K562 (cell line): Measurements from ENCODE around the gene CARM1. TPM values are rescaled to one million over a fixed set of nuclear protein-coding genes. Genes with fewer than 3 reads are reported as not detected.

Experiments used
- ATAC-seq: fragments of 200-7000 bp; cut with Tn5 transposase; 3 replicates; pipeline ENCODE4 v1.9.1; 2020; ENCODE audit warnings: moderate library complexity
- BruUV-seq: library from RNA; stranded (reverse); fragments of 400-500 nt; replicated peaks from 2 replicates; lab custom pipeline; 2021; lab: Mats Ljungman, UMichigan
- CTCF ChIA-PET: fragments of 300-600 bp; formaldehyde crosslinking; extraction: SDS; loops from one replicate; lab custom pipeline; 2021; ENCODE audit warnings: low intra/inter-chr PET ratio; lab: Yijun Ruan, JAX
- POLR2A ChIA-PET: fragments of 300-600, 350-650 bp; sonication (Branson Sonifier 250); formaldehyde crosslinking; extraction: SDS; loops from one replicate; lab custom pipeline; 2021; ENCODE audit warnings: antibody characterized with exemption, inconsistent platforms; lab: Yijun Ruan, JAX
- DNase-seq, 4 experiments: peaks; one replicate each; pipeline versions ENCODE4 v3.0.0 to v3.0.0-alpha.2; 2011 to 2018; ENCODE audit warnings: low spot score in 3 of 4, mixed read lengths in 3 of 4; ENCODE audit errors: extremely low read depth in 1 of 4
- FAIRE-seq: peaks from 2 replicates; lab custom pipeline; 2011; peaks lifted over from hg19 to GRCh38; lab: Jason Lieb, UNC
- H2AFZ ChIP-seq: 2 replicates; pipeline ENCODE4 v1.6.0; 2011; ENCODE audit warnings: low read depth, low read length, control low read depth, inconsistent platforms
- H3K27ac ChIP-seq: fragments of 200-600 bp; 3 replicates; pipeline ENCODE4 v1.8.0; 2011; ENCODE audit warnings: low read depth, mild to moderate bottlenecking, control low read depth, inconsistent platforms, low read length, moderate library complexity, mixed read lengths; ENCODE audit errors: extremely low read depth
- H3K27me3 ChIP-seq, 2 experiments: fragments of 300-600 bp in 1 of 2; 2 replicates in 1 of 2; 3 replicates in 1 of 2; pipeline versions ENCODE4 v1.6.0 to v1.8.0; 2011; ENCODE audit warnings: inconsistent platforms in 2 of 2, low read length in 2 of 2, mild to moderate bottlenecking in 1 of 2, mixed read lengths in 1 of 2, moderate library complexity in 1 of 2; ENCODE audit not compliant: control insufficient read depth in 2 of 2, insufficient read depth in 2 of 2
- H3K36me3 ChIP-seq: fragments of 300-600 bp; 3 replicates; pipeline ENCODE4 v1.8.0; 2011; ENCODE audit warnings: mild to moderate bottlenecking, low read length, inconsistent platforms; ENCODE audit not compliant: control insufficient read depth, insufficient read depth
- H3K4me1 ChIP-seq, 2 experiments: fragments of 200-600 bp in 1 of 2; replicated peaks in 1 of 2; 2 replicates in 1 of 2; 3 replicates in 1 of 2; pipeline versions ENCODE4 v1.5.1 to v1.8.0; 2011; ENCODE audit warnings: inconsistent platforms in 2 of 2, low read length in 2 of 2, mild to moderate bottlenecking in 1 of 2, mixed read lengths in 1 of 2, moderate library complexity in 1 of 2; ENCODE audit not compliant: control insufficient read depth in 2 of 2, insufficient read depth in 2 of 2
- H3K4me2 ChIP-seq: 2 replicates; pipeline ENCODE4 v1.6.1; 2011; ENCODE audit warnings: low read length, control low read depth, inconsistent platforms, mixed read lengths; ENCODE audit not compliant: insufficient read depth
- H3K4me3 ChIP-seq: fragments of 200-600 bp; sonication (generic), shearing (Covaris generic); 2 replicates; pipeline ENCODE4 v1.5.1; 2016; ENCODE audit warnings: control low read depth, inconsistent platforms
- H3K79me2 ChIP-seq: fragments of 200-600 bp; 3 replicates; pipeline ENCODE4 v1.8.0; 2011; ENCODE audit warnings: low read length, inconsistent platforms; ENCODE audit not compliant: control insufficient read depth, insufficient read depth
- H3K9ac ChIP-seq, 2 experiments: 2 replicates each; pipeline versions ENCODE4 v1.6.0 to v1.6.1; 2011; ENCODE audit warnings: low read depth in 2 of 2, low read length in 2 of 2, control low read depth in 1 of 2, inconsistent platforms in 1 of 2, mild to moderate bottlenecking in 1 of 2, mixed read lengths in 1 of 2; ENCODE audit not compliant: insufficient read depth in 1 of 2
- H3K9me1 ChIP-seq: one replicate; pipeline ENCODE4 v1.6.0; 2011; ENCODE audit warnings: inconsistent platforms, mild to moderate bottlenecking, low read length, moderate library complexity; ENCODE audit not compliant: control insufficient read depth, insufficient read depth
- H3K9me3 ChIP-seq: replicated peaks from 2 replicates; pipeline ENCODE4 v1.5.1; 2011; ENCODE audit warnings: low read depth, low read length, inconsistent platforms; ENCODE audit not compliant: control insufficient read depth, insufficient read depth
- H4K20me1 ChIP-seq: replicated peaks from 2 replicates; pipeline ENCODE4 v1.6.1; 2011; ENCODE audit warnings: low read length, inconsistent platforms, mixed read lengths; ENCODE audit not compliant: control insufficient read depth, insufficient read depth
- IFI16 ChIP-seq: fragments of 250-450 bp; sonication (Bioruptor Pico); IDR thresholded peaks from 2 replicates; pipeline ENCODE4 v2.1.2; 2022; ENCODE audit warnings: mild to moderate bottlenecking, inconsistent platforms
- KAT2B ChIP-seq: IDR thresholded peaks from one replicate; pipeline ENCODE4 v1.6.1; 2012; ENCODE audit warnings: low read depth, mild to moderate bottlenecking, control low read depth, inconsistent platforms, low read length, moderate library complexity
- NR2C2 ChIP-seq, 2 experiments: fragments of 200-800 bp in 1 of 2; sonication (Bioruptor generic) in 1 of 2; sonication (generic) in 1 of 2; formaldehyde crosslinking in 1 of 2; IDR thresholded peaks; 2 replicates each; pipeline versions ENCODE4 v1.6.1 to v1.8.0; 2016 to 2022; ENCODE audit warnings: mild to moderate bottlenecking in 1 of 2, missing compliant biosample characterization in 1 of 2, missing genetic modification characterization in 1 of 2, missing genetic modification reagents in 1 of 2
- ZFP36 ChIP-seq: fragments of 150-350 bp; IDR thresholded peaks from 2 replicates; pipeline ENCODE4 v1.6.1; 2018; ENCODE audit warnings: low read length, low read depth; ENCODE audit not compliant: partially characterized antibody
- ZNF764 ChIP-seq: fragments of 250-450 bp; sonication (Bioruptor Pico); IDR thresholded peaks from 2 replicates; pipeline ENCODE4 v1.4.0; 2020; ENCODE audit warnings: low read depth, mild to moderate bottlenecking, moderate library complexity
- WGBS: fragments of 100-300 bp; shearing (Covaris generic); methylation state at CpG from one replicate; pipeline ENCODE4 v1.1.6; 2016; ENCODE audit warnings: low coverage, mixed read lengths; ENCODE audit not compliant: insufficient coverage; ENCODE audit errors: missing lambda C conversion rate; 5-methylcytosine and 5-hydroxymethylcytosine counted together
- in situ Hi-C: fragments of 300-500 bp; cut with MboI; formaldehyde crosslinking; loops from 4 replicates; pipeline ENCODE4 v1.15.0; 2018; ENCODE audit warnings: inconsistent platforms, mixed read lengths
- intact Hi-C: fragments of 100-400 bp; cut with micrococcal nuclease; formaldehyde crosslinking; loops from 2 replicates; pipeline ENCODE4 v1.14.2; 2022
- polyA plus RNA-seq, 8 experiments: library from polyadenylated mRNA; depleted of rRNA in 4 of 8; stranded (reverse) in 5 of 8; unstranded in 3 of 8; fragments of >200 nt; fragmentation: Nextera tagmentation in 2 of 8; fragmentation: Illumina TruSeq in 1 of 8; extraction: Ambion mirVana in 2 of 8; extraction: Trizol in 1 of 8; gene quantifications; 2 replicates each; pipeline versions ENCODE4 v1.2.1 to v1.2.3, GENCODE V29; 2011 to 2014; ENCODE audit warnings: inconsistent platforms in 1 of 8, missing spikeins in 1 of 8
- total RNA-seq, 7 experiments: library from RNA; depleted of rRNA in 6 of 7; stranded (reverse); fragments of >200 nt in 6 of 7; fragmentation: Illumina TruSeq in 2 of 7; extraction: Trizol in 2 of 7; gene quantifications; 2 replicates each; pipeline versions ENCODE4 v1.2.1 to v1.2.3, GENCODE V29; 2011 to 2021; ENCODE audit warnings: low replicate concordance in 1 of 7
- TF ChIP-seq, protein P1 (sequence below): sonication (generic); formaldehyde crosslinking; IDR thresholded peaks from 2 replicates; pipeline ENCODE4 v1.9.0; 2022; ENCODE audit warnings: mild to moderate bottlenecking, missing genetic modification reagents
- TF ChIP-seq, protein P2 (sequence below): sonication (generic); formaldehyde crosslinking; IDR thresholded peaks from 2 replicates; pipeline ENCODE4 v1.8.1; 2023; ENCODE audit warnings: mild to moderate bottlenecking, missing genetic modification reagents

The CARM1 gene
- total and polyA plus RNA-seq, 9 of the 15 experiments (the other 6 are each of a cell fraction or from before 2014, with no cell fraction given), result 0.36 to 86.0 (median 29.7) TPM

DNA sequence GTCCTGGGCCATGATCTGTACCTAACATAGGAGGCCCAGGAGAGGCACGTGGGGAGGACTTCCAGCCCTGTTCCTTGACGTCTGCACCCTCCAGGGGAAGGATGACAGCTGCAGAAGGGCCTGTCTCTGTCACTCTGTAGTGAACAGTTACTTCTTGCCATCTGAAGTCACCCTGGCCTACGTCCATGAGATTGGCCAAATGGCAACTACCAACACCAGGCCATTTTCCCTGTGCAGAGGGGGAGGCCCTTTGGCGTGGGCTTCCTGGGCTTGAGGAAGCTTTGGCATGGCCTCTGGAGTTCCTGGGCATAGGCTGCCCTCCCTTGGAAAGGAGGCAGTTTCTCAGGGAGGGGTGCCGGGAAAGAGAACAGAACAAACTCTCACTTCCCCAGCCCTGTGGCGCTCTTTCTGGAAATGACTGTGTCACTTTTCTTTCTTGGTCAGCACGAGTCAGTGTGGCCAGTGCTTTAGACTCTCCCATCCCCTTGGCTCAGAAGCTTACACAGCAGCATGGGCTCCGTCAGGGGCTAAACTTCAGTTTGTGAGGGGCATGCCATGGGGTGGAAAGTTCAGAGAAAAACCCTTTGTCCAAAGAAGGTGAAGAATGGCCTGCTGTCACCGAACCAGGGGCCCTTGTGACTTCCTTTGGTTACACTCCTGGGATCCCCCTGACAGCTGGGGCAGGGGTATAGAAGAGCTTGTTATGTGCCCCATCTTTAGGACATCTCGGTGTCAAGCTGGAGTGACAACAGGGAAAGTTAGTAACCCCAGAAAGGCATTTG lies 5.3 kb downstream of the CARM1 start:
- ATAC-seq (no peak), FAIRE-seq (no peak), DNase-seq (no peak)
- ChIA-PET POLR2A (interaction anchor here (2.2 kb wide), 1 partner anchor 10 kb away, joined by 6 read pairs; no protein-coding TSS in a partner anchor), CTCF (no interaction called here)
- Histone ChIP-seq H3K79me2 (peaks cover 96% of the 10 kb centered on the region), H3K4me3 (no peak overlapping the region), H3K4me1 (peaks cover 52 to 58% of the 10 kb centered on the region in 2 experiments), H3K4me2 (0 out of 2 replicates have a peak overlapping the region, but pooled peaks have one; percentile 13), H4K20me1 (no peaks in the 10 kb centered on the region), H3K9me1 (no peaks in the 10 kb centered on the region), H2AFZ (no peak overlapping the region), H3K27me3 (no peaks in the 10 kb centered on the region), H3K36me3 (peaks cover 28% of the 10 kb centered on the region; the same call in 2 of the 3 replicates), H3K27ac (peak overlapping the region; percentile 52; the same call in 2 of the 3 replicates), H3K9ac (peak overlapping the region in 1 of 2 experiments; percentile 81; a peak in 2 of 4 replicates), H3K9me3 (no peaks in the 10 kb centered on the region)
- in situ Hi-C loops (no loop called here), intact Hi-C loops (no loop called here)
- no TSS peak for BruUV-seq
- TF ChIP-seq, protein P1, sequence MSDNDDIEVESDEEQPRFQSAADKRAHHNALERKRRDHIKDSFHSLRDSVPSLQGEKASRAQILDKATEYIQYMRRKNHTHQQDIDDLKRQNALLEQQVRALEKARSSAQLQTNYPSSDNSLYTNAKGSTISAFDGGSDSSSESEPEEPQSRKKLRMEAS (CRISPR knock-in tag), result peak; percentile 33; the same call in 1 of the 2 replicates
- no peak for TF ChIP-seq IFI16 (CRISPR knock-in tag)
- TF ChIP-seq ZFP36, result no peak
- no peak for TF ChIP-seq ZNF764 (CRISPR knock-in tag)
- TF ChIP-seq, protein P2, sequence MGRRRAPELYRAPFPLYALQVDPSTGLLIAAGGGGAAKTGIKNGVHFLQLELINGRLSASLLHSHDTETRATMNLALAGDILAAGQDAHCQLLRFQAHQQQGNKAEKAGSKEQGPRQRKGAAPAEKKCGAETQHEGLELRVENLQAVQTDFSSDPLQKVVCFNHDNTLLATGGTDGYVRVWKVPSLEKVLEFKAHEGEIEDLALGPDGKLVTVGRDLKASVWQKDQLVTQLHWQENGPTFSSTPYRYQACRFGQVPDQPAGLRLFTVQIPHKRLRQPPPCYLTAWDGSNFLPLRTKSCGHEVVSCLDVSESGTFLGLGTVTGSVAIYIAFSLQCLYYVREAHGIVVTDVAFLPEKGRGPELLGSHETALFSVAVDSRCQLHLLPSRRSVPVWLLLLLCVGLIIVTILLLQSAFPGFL, result no peak
- no peak for TF ChIP-seq KAT2B
- TF ChIP-seq NR2C2 (CRISPR knock-in tag; IDR thresholded peaks at IDR 0.05), result no peak
- TF ChIP-seq NR2C2 (tag; IDR thresholded peaks at IDR 0.05), result no peak
- WGBS, result 72% methylated on average over 10 of the region's 10 CpGs
